GM18519 (cell line): Measurements from ENCODE around the gene REL.

Experiments used
- ATAC-seq: cut with Tn5 transposase; IDR thresholded peaks from one replicate; pipeline ENCODE4 v1.9.1; 2021; ENCODE audit warnings: mild to moderate bottlenecking, moderate library complexity; ENCODE audit not compliant: unreplicated experiment, low FRiP score

Gene REL

DNA sequence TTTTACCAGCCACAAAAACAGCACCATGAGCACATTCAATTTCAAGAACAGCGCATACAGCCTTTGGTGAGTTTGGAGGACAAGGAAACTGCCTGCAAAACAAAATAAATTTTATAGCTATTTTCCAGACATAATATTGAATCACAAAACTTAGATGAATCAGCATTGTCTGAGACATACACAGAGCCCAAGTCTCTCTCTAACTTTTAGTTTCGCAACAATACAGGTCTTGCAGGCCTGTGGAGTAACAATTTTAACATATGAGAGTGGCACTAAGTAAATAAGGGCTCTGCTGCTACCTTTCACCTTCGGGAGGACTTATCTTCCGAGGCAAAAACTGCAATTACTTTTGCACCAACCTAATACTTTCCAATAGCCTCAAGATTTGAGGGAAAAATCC is 80.1 kb downstream of the REL start:
- ATAC-seq = no peak

DNA sequence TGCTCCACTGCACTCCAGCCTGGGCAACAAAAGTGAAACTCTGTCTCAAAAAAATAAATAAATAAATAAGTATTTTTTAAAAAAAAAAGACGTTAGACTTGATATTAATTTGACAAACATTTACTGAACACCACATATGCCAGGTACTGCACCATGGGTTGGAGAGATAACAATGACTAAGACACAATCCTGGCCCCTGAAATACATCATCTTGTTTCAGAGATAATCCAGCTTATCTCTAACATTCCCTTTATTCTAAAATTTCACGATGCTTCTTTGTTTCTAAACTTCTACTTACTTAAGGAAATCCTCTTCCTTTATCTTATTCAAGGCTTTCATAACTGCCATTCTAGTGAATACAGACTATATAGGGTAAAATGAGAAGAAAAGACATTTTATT is 81.2 kb downstream of the REL start:
- no peak for ATAC-seq

DNA sequence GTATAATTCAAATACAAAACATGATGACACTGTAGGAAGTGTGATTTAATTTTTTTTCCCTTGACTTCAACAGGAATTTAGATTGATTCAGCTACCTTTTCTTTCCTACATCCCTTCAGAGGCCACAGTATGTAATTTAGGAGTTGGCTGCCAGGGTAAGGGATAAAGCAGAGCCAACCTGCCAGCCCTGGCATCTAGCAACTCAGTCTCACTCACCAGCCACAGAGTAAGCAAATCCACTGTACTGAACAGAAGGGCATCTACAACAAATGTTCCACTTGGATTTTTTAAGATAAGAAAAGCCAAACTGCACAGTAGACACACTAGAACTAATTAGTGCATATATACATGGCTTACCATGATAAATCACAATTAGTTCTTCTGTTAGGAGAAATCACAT is 81.8 kb downstream of the REL start:
- ATAC-seq = no peak

DNA sequence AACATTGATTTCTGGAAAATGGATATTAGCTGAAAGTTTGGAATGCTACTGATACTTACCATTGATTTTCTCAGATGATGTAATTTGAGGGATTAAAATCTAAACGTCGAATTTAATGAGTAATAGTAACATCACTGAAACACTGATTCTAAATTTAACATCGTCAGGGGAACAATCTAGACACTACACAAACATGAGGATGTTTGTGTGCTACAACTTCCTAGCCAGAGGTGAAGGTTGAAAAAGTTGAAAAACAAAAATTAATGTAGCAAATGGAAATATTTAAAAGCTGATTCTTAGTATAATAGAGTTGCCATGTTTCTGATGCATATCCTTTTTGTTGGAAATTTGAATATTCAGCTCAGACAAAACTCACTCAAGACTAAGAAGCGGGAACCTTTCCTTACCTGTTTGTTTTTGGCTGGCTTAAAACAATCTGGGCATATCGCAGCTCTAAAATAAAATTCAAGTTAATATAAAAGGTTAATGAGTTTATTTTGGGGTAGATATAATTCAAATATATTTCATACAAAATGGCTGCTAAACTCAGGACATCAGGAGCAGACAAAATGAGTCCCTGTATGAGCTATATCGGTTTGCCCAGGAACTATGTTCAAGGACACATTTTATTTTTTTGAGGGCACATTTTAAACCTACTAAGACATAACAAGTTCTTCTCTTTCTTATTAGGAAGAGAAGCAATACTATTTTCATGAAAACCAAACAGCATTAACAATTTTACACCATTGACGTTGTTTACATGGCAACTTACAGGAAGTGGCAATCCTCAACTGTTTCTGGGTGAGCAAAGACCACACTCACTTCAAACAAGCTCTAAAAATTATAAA is 83.5 kb downstream of the REL start:
- no peak for ATAC-seq

DNA sequence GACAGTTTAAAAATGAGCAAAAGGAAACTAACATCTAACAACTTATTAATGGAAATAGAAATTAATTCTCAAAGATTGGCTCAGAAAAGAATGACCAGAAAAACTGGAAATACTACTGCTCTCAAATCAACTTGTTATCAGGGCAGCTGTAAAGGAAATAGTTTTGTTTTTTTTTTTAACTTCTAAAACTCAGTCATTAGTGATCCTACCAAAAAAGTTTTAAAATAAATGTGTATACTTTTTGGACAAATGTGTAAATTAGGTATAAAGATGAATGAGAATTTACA is 84.1 kb downstream of the REL start:
- no peak for ATAC-seq

DNA sequence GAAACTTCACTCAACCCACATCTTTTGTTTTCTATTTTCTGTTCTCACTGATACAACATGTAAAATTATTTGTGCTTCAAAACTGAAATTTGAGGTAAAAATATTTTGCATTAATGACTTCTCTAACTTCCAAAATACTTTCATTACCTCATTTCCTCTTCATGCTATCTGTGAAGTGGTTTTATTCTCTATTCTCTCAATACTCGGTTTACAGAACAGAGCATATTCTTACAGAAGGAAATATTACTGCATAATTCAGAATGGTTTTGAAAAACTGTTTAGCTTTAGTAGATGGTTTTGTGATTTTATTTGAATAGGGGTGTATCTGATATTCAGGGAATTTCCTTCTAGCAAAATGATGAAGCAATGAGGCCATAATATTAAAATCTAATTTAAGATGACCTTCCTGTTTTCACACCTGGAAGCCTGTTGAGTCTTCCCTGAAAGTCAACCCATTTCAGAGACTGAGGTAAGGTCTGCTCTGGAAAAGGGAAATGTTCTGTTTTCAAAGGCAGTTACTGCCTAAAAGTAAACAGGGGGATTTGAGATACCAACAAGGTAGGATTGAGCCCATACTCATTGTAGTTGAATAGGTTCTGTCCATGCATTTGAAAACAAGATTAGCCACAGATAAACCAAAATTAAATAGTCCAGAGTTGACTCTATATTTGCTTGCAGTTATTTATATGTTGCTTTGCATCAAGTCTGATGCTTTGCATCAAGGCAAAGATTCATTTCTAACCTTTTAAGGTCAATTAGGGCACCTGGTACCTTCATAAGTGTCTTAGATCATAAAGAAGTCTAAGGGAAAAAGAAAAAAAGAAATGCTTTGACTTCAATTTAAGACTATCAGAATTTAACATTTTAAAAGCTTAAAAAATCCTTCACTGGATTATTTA is 85.4 kb downstream of the REL start:
- peak; percentile 49 for ATAC-seq

DNA sequence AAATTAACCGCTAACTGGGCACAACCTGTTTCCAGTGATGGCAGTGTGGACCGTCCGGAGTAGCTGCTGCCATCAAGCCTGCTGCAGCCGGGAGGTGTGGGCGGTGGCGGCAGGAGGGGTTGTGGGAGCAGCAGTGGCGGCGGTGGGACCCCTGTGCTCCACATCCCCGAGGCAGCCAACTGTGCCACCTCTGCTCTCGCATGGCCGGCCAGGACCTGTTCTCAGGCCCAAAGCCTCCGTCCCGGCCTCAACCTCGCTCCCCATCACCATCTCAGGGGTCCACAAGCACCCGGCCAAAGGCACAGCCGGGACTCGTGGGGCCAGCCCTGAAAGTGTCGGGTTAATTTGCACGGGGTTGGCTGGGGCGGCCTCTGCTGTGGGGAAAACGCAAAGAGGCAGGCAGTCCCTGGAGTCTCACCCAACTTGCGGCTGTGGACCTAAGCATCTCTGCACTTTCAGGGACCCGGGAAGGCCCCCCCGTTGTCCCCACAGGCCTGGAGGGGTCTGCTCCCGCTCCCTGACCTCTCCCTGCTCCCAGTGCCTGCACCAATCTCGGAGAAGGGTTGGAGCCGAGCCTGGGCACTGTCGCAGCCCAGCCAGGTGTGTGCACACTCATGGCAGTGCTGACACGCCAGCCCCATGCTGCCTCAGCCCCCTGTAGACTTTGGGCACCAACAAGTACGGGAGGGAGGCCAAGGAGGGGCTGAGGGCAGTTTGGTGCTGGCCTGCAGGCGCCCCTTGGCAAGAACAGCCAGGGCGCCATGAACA is 91.7 kb downstream of the REL start:
- ATAC-seq = no peak

DNA sequence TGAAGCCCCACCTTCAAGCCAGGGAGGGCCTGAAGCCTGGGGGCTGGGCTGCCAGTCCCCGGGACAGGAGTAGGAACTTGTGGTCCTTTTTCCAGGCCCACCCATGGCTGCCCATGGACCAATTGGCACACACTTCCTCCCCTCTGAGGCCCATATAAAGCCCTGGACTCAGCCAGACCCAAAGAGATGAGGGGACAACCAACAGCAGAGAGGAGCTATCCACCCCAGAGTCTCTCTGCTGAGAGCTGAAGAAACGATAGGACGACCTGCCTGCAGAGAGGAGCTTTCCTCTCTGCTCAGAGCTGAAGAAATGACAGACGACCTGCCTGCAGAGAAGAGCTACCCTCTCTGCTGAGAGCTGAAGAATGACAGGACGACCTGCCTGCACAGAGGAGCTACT is 92.3 kb downstream of the REL start:
- no peak for ATAC-seq

DNA sequence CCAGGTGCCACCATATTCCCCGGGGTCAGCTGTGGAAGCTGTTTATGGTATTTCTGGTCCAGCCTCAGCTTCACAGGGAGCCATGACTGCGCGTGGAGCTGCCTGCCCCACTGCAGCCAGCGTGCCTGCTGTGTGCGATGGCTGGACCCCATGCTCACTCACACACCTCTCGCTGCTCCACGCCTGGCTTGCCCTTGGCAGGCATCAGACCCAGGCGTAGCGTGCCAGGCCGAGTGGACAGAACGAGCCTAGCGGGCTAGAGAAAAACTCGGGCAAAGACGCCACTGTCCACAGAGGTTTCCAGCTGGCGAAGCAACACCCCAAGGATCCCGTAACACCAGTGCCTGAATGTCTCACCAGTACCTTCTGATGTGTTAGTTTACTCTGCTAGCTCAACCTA is 93.3 kb downstream of the REL start:
- no peak for ATAC-seq
